GM12878 (cell line): ENCODE data around the gene PSMD13. TPM values are rescaled to one million over a fixed set of nuclear protein-coding genes. Genes with fewer than 3 reads are reported as not detected.

Experiments
- ASH2L ChIP-seq: fragments of 300-600, 200-600 bp; sonication (generic); IDR thresholded peaks from 2 replicates; pipeline ENCODE4 v1.6.1; 2017; ENCODE audit warnings: low read depth, mild to moderate bottlenecking, borderline replicate concordance
- BCLAF1 ChIP-seq: fragments of 450-650 bp; IDR thresholded peaks from 2 replicates; pipeline ENCODE4 v1.6.1; 2017; ENCODE audit warnings: antibody characterized with exemption, mild to moderate bottlenecking, moderate library complexity
- BMI1 ChIP-seq: fragments of 450-650 bp; IDR thresholded peaks from 2 replicates; pipeline ENCODE4 v1.6.1; 2016; ENCODE audit warnings: mild to moderate bottlenecking, moderate library complexity, borderline replicate concordance
- CTCF ChIP-seq, 3 experiments: IDR thresholded peaks in 2 of 3; conservative IDR thresholded peaks in 1 of 3; 2 replicates each; pipeline ENCODE4 v1.5.1; 2011; ENCODE audit warnings: low read depth in 3 of 3, low read length in 3 of 3, mild to moderate bottlenecking in 3 of 3, control low read depth in 2 of 3, moderate library complexity in 2 of 3, inconsistent platforms in 1 of 3, mixed read lengths in 1 of 3; ENCODE audit not compliant: control insufficient read depth in 2 of 3, insufficient read depth in 1 of 3; ENCODE audit errors: extremely low read depth in 1 of 3
- DPF2 ChIP-seq: fragments of 450-650 bp; IDR thresholded peaks from 2 replicates; pipeline ENCODE4 v1.6.1; 2017; ENCODE audit warnings: mild to moderate bottlenecking
- EED ChIP-seq: sonication (generic); IDR thresholded peaks from 2 replicates; pipeline ENCODE4 v1.6.1; 2016; ENCODE audit warnings: antibody characterized with exemption, low read depth
- FOS ChIP-seq: IDR thresholded peaks from 3 replicates; pipeline ENCODE4 v1.6.1; 2011; ENCODE audit warnings: borderline replicate concordance; ENCODE audit not compliant: insufficient read length; ENCODE audit errors: extremely low read depth
- FOXM1 ChIP-seq: IDR thresholded peaks from 2 replicates; pipeline ENCODE4 v1.6.1; 2012; ENCODE audit warnings: low read depth, mild to moderate bottlenecking, inconsistent platforms, low read length, moderate library complexity
- IKZF1 ChIP-seq: fragments of 450-650 bp; conservative IDR thresholded peaks from 2 replicates; pipeline ENCODE4 v1.6.1; 2017; ENCODE audit warnings: antibody characterized with exemption, mild to moderate bottlenecking
- LARP7 ChIP-seq: fragments of 450-650 bp; IDR thresholded peaks from 2 replicates; pipeline ENCODE4 v1.6.1; 2017; ENCODE audit warnings: mild to moderate bottlenecking
- MAX ChIP-seq: IDR thresholded peaks from 2 replicates; pipeline ENCODE4 v1.6.1; 2012; ENCODE audit warnings: low read depth, low read length, improper control_type of control experiment
- NR2F1 ChIP-seq: fragments of 450-650 bp; conservative IDR thresholded peaks from 2 replicates; pipeline ENCODE4 v1.6.1; 2017; ENCODE audit warnings: mild to moderate bottlenecking
- POLR2AphosphoS2 ChIP-seq: IDR thresholded peaks from 2 replicates; pipeline ENCODE4 v1.6.1; 2011; ENCODE audit warnings: low read depth, mild to moderate bottlenecking, low read length, improper control_type of control experiment, moderate library complexity
- RELA ChIP-seq: fragments of 450-650 bp; IDR thresholded peaks from 2 replicates; pipeline ENCODE4 v1.8.0; 2014; ENCODE audit warnings: borderline replicate concordance; ENCODE audit not compliant: partially characterized antibody
- REST ChIP-seq: IDR thresholded peaks from 2 replicates; pipeline ENCODE4 v1.6.1; 2012; ENCODE audit warnings: mild to moderate bottlenecking, low read depth, low read length
- SMAD5 ChIP-seq: IDR thresholded peaks from 2 replicates; pipeline ENCODE4 v1.6.1; 2016; ENCODE audit warnings: antibody characterized with exemption, low read depth
- TCF12 ChIP-seq: IDR thresholded peaks from 2 replicates; pipeline ENCODE4 v1.6.1; 2011; ENCODE audit warnings: low read depth, mild to moderate bottlenecking, low read length
- ZBTB11 ChIP-seq: fragments of 450-650 bp; formaldehyde crosslinking; IDR thresholded peaks from 2 replicates; pipeline ENCODE4 v1.5.0; 2022; ENCODE audit warnings: mild to moderate bottlenecking, missing genetic modification characterization
- polyA plus RNA-seq, 11 experiments: library from polyadenylated mRNA; depleted of rRNA in 4 of 11; unstranded in 6 of 11; stranded (reverse) in 5 of 11; fragments of >200 nt; fragmentation: Nextera tagmentation in 4 of 11; fragmentation: Illumina TruSeq in 1 of 11; extraction: Ambion mirVana in 4 of 11; extraction: Trizol in 1 of 11; gene quantifications; 1 replicate in 1 of 11; 2 replicates in 10 of 11; pipeline versions ENCODE4 v1.2.1 to v1.2.3, GENCODE V29; 2011 to 2016; ENCODE audit warnings: inconsistent platforms in 2 of 11, missing spikeins in 2 of 11, low read depth in 1 of 11
- total RNA-seq, 4 experiments: library from RNA; depleted of rRNA in 3 of 4; stranded (reverse); fragments of >200 nt in 3 of 4; fragmentation: Illumina TruSeq in 1 of 4; extraction: Trizol in 1 of 4; gene quantifications; 2 replicates each; pipeline versions ENCODE4 v1.2.1 to v1.2.3, GENCODE V29; 2013 to 2021

PSMD13 gene
- total and polyA plus RNA-seq, 10 of the 15 experiments (the other 5 are each of a cell fraction or from before 2014, with no cell fraction given): 141 to 303 (median 177) TPM

- no peak for TF ChIP-seq ZBTB11 (CRISPR knock-in tag)
- TF ChIP-seq RELA: no peak
- TF ChIP-seq FOS: no peak
- TF ChIP-seq FOXM1: no peak
- TF ChIP-seq POLR2AphosphoS2: no peak
- no peak for TF ChIP-seq NR2F1
- peak; percentile 74; the same call in 1 of the 2 replicates for TF ChIP-seq LARP7
- no peak for TF ChIP-seq CTCF (IDR thresholded peaks at IDR 0.05 in 2 of 3, conservative IDR thresholded peaks at IDR 0.05 in 1 of 3; ENCODE audit: control insufficient read depth in 2 of 3, extremely low read depth in 1 of 3, insufficient read depth in 1 of 3, low read depth in 3 of 3, low read length in 3 of 3)
- TF ChIP-seq BMI1: no peak
- TF ChIP-seq ASH2L: no peak
- no peak for TF ChIP-seq REST
- peak; percentile 45; the same call in 1 of the 2 replicates for TF ChIP-seq DPF2
- TF ChIP-seq BCLAF1: no peak
- TF ChIP-seq IKZF1: no peak
- TF ChIP-seq TCF12: no peak
- TF ChIP-seq EED: no peak
- TF ChIP-seq MAX: no peak
- TF ChIP-seq SMAD5: no peak
These were observed 30.1 kb upstream of the PSMD13 start (continued) for GRCh38 chr11:206526-207207.
